M059J (cell line): ENCODE measurements around the gene ZCCHC14. TPM values are rescaled to one million over a fixed set of nuclear protein-coding genes. Genes with fewer than 3 reads are reported as not detected.
"Not testable (repeated sequence)": the region's sequence is repeated elsewhere in the genome, so short reads cannot be mapped to it uniquely, and the experiment has no call there.

Experiments used
- DNase-seq: peaks from one replicate; pipeline ENCODE4 v3.0.0-alpha.2; 2012; ENCODE audit warnings: low read depth
- total RNA-seq: library from RNA; depleted of rRNA; stranded (reverse); fragments of >200 nt; shearing (Covaris generic); gene quantifications from 2 replicates; pipeline ENCODE4 v1.2.3, GENCODE V29; 2014

The ZCCHC14 gene
- total RNA-seq, 1 experiment from 2014 or later: 7.8 TPM

DNA sequence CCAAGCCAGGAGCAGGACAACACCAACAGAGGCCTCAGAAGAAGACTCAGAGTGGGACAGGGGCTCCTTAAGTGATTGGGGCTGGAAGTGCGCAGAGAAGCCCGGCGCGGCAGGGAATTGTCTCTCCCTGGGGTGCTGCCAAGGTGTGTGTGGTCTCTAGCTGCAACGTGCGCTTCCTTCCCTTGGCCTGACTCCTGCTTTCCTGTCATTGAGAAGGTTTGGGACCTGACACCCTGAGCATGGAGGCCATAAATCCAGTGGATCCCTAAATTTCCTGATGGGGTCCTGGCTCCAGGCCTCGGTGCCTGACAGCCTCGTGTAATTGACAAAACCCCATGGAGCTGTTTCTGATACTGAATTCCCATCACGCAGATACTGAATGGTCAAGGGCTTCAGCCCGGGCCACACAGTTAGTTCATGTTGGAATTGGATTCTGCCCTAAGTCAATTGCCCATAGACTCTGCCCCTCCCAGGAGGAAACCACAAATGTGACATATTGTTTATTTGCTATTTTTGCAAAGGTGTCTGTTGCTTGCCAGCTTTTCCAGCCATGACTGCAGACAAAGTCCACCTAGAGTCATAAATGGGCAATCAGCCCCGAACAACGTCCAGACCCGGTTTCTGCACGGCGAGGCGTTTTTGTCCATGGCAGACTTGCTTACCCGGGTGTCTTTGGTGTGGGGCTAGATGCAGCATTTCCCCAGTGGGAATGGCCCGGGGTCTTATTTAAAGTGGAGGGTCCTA lies 4.4 kb upstream of the ZCCHC14 start:
- DNase-seq: not testable (repeated sequence)

DNA sequence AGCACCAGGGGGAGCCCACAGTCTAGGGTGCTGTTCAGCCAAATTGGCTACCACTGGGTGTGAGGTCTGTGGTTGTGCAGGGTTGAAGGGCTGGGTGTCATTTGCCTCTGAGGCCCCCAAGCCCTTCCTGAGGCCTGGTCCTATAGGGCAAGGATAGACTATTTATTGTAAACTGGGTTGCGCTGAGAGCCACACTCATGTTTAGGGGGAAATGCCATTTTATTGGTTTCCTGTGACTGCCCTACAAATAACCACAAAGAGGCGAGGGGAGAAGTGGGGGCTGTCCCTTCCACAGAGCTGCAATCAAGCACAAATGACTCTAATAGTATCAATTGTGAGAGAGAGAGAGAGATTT lies 3.6 kb upstream of the ZCCHC14 start:
- DNase-seq: no peak

DNA sequence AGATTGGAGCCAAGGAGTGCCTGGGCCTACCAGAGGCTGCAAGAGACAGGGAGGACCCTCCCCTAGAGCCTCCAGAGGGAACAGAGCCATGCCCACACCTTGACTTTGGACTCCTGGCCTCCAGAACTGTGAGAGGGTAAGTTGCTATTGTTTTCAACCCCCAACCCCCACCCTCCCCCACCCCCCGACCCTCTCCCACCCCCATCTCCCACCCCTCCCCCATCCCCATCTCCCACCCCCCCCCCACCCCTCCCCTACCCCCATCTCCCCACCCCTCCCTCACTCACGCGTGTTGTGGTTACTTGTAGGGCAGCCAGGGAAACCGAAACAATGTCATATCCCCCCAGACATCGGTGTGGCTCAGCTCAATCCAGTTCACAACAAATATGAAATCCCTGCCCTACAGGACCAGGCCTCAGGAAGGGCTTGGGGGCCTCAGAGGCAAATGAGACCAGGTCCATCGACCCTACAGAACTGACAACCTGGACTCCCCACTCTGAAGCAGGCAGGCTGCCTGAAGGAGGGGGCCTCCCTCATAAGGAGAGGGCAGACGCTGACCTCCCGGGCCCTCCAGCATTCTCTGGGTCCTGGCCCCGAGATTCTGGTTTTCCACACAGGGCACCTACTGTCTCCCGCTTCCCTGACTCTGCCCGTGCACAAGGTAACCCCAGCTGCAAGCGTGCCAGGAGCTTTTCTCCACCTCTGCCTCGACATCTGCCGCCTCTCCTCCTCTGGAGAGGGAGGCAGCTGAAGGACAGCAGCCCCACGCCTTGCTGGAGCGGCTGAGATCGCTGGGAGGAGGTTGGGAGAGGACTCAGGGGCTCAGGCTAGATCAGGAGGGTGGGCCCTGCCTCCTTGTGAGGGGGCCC lies 3.0 kb upstream of the ZCCHC14 start:
- DNase-seq: no peak

DNA sequence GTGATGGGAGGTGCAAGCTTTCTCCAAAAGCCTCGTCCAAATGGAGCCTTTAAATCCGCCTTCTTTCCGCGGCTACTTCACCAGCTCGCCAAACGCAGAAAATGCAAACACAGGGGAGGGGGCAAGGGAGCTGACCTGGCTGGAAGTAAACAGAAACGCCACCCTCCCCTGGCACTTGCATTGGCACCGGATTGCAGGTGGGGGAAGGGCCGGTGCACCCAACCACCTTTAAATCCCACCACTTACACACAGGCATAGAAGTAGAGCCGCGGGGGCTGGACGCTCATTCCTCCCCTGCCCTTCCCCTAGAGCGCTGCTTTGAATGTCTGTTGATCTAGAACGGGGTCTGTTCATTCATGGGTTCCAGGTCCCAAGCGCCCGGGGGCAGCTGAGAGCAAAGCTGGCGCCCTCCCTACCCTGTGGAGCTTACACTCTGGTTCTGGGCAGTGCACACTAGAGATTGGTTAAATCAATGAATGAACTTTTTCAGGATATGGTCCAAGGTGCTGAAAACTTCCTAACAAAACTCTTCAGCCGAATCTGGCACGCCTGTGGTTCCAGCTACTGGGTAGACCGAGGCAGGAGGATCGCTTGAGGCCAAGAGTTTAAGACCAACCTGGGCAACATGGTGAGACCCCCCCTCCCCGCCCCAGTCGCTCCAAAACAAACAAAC lies 920 bp upstream of the ZCCHC14 start:
- peak; percentile 48 for DNase-seq

DNA sequence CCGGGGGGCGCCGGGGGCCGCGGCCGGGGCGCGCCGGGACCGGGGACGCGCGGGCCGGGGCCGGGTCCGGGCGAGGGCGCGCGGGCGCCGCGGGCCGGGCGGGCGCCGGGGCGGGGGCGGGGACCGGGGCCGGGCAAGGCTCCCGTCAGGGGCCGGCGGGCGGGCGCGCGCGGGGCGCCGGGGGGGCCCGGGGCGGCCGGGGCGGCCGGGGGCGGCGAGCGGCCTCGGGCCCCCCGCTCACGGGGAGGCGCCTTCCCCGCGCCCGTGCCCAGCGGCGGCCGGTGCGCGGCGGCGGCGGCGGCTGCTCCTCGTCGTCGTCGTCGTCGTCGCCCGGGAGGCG lies 563 bp downstream of the ZCCHC14 start:
- no peak for DNase-seq

DNA sequence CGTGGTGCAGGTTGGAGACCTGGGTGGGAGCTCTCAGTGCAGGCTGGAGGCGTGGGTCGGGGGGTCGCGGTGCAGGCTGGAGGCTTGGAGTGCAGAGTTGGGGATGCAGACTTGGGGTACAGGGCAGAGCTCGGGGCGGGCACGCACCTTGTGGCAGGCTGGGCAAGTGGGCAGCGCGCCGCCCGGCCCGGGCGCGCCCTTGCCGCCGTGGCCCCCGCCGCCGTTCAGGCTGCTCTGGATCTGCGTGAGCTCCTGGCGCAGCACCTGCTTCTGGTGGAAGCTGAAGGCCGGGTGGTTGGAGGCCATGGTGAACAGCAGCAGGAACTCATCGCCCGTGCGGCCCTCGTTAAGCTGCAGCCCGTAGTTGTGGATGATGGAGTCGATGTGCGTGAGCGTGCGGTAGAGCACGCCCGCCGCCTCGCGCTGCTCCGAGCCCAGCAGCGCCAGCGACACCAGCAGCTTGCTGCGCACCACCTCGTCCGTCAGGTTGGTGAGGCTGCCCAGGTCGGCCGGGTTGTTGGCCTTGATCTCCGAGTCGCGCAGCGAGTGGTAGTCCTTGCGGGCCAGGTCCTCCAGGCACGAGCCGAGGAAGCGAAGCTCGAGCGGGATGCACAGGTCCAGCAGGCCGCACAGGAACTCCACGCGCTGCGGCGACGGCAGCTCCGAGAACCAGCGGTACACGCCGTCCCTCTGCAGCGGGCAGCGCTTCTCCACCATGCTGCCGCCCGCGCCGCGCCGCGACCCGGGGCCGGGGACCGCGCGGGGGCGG lies 1.1 kb downstream of the ZCCHC14 start:
- peak; percentile 24 for DNase-seq

DNA sequence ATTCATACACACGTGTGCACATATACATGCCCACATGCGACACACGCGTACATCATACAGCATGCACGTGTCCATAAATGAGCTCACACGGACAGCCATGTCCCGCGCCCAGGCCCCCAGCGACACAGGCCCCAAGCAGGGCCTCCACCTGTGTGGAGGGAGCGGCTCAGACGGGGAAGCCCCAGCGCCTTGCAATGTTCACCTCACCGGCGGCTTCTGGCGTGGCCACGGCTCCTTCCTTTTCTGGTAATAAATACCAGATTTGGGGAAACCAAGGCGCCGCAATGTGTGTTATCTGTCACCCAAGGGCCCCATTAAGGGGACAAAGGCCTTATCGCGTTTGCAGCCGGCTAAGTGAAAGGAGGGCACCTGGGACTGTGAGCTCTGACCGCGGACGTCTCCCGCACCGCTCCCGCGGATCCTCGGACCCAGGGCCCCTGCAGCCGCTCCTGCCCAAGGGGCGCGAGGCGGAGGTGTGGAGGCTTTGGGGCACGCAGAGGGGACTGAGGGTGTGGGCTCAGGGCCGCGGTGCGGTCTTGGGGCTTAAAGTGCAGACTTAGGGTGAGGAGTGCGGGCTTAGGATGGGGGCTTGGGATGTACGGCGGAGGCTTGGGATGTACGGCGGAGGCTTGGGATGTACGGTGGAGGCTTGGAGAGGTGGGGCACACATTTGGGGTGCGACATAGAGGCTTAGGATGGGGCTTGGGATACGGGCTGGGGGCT lies 1.9 kb downstream of the ZCCHC14 start:
- not testable (repeated sequence) for DNase-seq

DNA sequence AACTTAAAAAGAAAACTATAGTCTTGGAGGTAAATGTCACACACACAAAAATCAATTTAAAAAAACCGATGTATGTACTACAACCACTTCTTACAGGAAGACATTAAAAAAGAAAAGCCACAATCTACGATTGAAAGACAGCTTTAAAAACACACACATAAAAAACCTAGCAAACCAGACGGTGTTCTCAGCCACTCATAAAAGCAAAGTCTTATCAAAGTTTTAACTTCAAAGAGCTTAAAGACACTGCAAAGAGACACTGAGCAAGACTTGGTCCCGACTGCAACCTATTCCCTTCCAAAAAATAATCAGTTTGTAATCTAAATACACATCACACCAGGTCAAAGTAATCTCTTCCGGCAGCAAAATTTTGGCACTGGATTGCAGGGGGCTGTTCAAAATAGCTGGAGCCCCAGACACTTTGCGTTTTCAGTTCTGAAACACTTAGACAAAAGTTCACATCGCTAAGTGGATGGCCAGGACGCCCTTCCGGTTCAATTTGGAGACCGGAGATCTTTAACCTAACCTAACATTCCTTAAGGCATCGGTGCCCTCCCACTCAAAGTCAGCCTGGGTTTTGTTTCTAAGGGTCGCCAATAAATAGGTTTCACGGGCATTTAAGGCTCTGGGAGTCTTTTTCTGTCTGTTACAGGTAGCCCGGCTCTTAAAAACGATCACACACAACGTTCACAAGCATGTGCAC lies 2.6 kb downstream of the ZCCHC14 start:
- no peak for DNase-seq

DNA sequence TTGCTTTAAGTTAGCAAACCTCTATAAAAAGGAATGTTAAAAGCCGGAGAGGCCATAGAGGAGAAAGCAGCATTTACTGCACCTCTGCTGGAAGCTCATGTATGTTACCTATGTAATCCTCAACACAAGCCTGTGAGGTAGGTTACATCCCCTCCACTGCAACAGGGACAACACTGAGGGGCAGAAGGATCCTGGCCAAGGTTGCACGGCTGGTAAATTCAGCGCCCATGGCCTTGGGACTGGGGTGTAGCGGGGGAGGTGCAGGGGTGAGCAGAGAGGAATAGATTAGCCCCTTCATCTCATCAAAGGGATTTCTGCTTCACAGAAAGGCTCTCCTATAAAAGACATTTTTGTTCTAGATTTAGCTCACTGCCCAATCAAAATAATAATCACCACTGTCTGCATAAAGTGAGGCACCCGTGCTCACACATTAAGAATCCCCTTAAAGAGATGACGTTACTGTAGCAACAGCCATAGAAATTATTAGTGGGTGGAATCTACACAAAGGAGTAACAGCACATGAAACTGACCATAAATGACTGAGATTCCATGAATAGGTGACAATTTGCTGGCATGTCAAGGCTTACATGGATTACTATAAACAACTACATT lies 3.3 kb downstream of the ZCCHC14 start:
- no peak for DNase-seq

DNA sequence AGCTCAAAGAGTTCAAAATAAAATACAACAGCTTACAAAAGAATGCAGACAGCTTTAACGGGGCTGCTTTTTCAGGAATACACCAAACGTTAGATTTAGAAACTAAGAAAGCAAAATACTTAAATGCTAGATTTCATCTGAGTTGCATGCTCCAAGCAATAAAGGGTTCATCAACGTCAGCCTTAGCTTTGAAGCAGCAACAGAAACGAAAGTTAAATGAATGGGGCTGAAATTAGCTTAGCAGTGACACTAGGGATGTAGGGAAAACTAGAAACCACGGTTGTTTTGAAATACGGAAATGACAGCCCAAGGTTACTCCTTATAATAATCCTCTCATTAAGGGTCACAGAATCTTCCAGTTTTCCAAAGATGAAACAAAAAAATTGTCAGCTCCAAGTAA lies 3.9 kb downstream of the ZCCHC14 start:
- DNase-seq: not testable (repeated sequence)

DNA sequence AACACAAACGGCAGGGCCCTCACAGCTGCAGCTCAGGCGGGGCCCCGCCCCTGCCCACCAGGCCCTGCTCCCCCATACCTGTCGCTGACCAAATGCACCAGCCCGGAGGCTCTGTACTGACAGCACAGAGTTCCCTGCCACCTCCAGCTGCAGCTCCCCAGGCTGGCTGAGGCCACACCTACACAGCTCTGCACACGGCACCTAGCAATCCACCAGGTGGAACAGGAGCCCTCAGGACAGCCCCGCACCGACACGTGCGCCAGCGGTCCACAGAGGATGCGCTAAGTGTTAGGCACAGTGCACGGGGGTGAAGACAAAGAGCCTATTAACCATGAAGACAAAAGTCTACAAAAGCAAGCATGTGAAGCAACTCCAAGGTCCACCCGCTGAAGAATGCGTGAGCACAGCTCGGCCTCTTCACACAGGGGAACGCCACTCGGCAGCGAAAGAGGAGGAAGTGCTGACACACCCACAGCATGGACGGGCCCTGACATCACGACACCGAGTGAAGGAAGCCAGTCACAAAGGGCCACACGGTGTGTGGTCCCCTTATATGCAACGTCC lies 5.4 kb downstream of the ZCCHC14 start:
- no peak for DNase-seq

DNA sequence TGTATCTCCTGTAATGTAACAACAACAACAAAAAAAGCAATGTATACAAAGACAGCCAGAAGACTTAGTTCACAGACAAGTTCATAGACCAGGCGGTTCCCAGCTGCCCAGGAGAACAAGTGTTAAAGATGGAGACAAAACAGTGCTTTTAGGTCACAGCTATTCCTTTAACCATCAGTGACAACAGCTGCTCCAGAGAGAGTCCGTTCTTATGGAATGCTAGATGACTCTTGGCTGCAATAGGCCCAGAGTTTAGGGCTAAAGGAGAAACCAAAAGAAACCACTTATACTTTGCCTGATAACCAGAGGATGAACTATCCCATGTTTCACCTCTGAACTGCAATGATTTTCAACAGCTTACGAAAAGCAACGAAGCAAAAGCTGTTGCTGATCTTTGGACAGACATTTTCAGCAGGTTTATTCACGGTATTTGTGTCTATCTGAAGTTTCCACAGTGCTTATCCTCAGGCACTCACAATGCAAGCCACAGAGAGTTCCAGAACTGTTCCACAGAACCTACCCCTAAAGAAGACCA lies 6.0 kb downstream of the ZCCHC14 start:
- DNase-seq: no peak

DNA sequence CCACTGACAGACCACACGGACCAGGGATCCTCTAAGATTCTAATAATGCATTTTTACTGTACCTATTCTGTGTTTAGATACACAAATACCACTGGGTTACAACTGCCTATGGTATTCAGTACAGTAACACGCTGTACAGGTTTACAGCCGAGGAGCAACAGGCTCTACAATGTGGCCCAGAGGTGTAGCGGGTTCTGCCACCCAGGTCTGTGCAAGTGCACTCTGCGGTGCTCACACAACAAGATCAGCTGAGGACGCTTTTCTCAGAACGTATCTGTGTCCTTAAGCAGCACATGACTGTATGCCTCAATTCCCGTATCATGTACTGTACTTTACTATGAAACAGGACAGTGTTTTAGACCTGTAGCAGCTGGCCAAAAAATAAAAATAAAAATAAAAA lies 6.5 kb downstream of the ZCCHC14 start:
- DNase-seq: no peak

DNA sequence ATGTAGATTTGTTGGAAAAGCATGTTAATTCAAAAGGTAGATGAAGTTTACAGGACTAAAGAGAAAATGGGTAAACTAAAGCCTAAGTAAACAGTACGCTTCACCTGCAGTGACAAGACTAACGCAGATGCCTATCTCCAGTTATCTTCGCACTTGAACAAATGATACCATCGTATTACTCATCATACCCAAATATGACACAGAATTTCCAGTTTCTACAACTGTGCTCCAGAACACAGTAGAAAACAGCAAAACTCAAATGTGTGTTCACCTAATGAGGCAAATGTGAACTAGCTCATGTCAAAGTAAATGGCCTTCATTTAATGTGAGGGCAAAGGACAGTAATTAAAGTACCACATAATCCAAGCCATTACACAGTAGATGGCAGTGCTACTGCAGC lies 7.0 kb downstream of the ZCCHC14 start:
- peak; percentile 34 for DNase-seq

DNA sequence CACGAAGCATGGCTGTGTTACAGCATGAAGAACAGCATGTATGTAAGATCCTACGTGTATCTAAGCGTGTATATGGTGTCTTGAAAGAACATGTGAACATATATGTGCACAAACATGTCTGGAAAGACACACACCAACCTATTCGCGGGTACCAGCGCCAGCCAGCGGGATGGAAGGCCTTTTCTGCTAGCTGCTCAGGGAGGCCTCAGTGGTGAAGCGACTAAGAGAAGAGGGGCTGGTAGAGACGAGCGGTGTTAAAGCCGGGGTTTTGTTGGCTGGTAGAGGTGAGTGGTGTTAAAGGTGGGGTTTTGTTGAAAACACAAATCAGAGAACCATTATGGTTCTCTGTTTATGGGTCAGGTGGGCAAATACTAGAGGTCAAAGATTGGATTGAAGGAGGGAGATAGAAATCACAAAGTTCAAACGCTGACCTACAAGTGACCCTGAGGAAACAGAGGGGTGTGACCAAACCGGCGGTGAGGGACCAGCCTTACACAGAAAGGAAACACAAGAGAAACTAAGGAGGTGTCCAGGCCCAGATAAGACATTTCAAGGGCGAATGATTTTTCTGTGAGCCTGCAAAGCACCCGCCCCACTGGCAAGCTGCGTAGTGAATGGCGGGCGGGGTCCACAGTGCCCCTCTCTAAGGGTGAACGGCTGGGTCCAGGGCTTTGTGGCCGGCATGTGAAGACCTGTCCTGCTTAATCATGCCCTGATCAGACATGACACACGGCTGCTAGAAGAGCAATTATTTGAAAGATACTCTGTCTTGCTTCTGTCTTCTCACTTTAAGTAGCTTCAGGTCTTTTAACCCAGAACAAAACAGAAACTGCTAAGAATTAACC lies 8.1 kb downstream of the ZCCHC14 start:
- no peak for DNase-seq

DNA sequence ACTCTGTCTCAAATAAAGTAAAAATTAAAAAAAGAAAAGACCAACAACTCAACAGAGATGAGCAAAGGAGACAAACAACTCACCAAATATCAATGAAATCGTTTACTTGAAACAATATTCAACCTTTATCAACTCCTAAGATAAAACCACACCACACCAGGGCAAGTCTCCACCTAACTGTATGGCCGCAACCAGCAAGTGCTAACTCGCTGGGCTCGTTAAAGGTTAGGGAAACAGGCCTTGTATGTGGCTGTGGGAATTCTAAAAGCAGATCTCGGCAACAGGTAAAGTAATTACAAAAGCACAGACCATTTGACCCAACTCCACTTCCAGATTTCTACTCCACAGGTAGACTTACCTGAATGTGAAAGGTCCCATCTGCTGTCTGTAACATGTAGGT lies 9.3 kb downstream of the ZCCHC14 start:
- no peak for DNase-seq

DNA sequence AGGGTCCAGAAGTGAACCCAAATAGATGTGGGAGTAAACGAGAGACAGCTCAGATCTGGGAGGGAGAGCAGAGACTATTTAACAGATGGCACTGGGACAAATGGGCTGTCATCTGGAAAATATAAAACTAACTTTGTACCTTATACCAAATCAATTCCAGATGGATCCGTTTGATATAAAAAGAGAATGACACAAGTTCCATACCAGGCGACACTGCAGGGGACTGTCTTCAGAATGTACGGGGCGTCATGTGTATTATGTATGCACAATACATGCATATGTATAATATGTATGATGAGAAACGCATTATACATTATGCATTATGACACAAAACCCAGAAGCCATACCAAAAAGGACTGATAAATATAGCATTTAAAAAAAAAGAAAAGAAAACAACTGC lies 10.2 kb downstream of the ZCCHC14 start:
- not testable (repeated sequence) for DNase-seq

DNA sequence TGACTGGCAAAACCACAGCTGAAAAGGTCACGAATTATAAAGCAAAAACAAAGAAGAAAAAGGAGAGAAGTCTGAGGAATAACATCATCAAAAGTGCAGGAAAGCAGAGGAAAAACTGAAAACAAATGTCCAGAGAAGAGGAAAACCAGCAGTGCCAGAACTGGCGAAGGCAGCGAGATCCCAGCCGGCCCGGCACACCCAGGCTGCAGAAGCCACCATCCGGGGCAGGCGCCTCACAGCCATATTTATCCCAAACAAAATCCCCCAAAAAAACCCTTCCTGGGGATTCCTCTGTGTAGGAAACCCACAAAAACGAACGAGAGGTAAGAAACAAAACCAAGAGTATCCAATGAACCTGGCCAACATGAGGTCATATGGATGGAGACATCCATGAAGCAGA lies 10.6 kb downstream of the ZCCHC14 start:
- DNase-seq: no peak

DNA sequence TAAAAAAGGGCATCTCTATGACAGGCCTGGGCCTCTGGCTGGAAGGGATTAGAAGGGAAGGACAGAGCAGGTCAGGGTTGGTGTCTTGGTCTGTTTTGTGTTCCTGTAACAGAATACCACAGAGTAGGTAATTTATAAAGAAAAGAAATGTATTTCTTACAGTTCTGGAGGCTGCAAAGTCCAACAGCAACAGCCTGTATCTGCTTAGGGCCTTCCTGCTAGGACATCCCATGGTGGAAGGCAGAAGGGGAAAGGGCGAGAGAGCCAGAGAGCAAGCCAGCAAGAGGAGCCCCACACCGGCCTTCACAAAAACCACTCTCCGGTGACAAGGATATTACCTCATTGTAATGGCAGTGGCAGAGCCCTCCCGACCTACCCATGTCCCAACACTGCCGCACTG lies 11.1 kb downstream of the ZCCHC14 start:
- DNase-seq: not testable (repeated sequence)
